Omental fat pad (tissue), 4 donors: ENCODE data around the gene GALNS. TPM values are rescaled to one million over a fixed set of nuclear protein-coding genes. Genes with fewer than 3 reads are reported as not detected.
"Not testable (repeated sequence)": the region's sequence is repeated elsewhere in the genome, so short reads cannot be mapped to it uniquely, and the experiment has no call there.

Source experiments
- ATAC-seq: fragments of 150-250 bp; one replicate; pipeline ENCODE4 v1.9.1; 2016; ENCODE audit warnings: mild to moderate bottlenecking, moderate library complexity; ENCODE audit not compliant: low FRiP score
- DNase-seq: peaks from one replicate; pipeline ENCODE4 v3.0.0-alpha.2; 2019; ENCODE audit warnings: low spot score
- CTCF ChIP-seq, 3 donors: fragments of 450-650 bp; IDR thresholded peaks; one replicate each; pipeline ENCODE4 v1.5.1; 2016 to 2017; ENCODE audit warnings: antibody characterized with exemption in 3 of 3, mild to moderate bottlenecking in 3 of 3, moderate library complexity in 2 of 3
- total RNA-seq, 4 donors: library from RNA; depleted of rRNA; stranded (reverse); fragments of >200 nt; gene quantifications; one replicate each; pipeline ENCODE4 v1.1.0, GENCODE V29; 2016

Gene GALNS
- total RNA-seq, 4 donors from 2014 or later: 15.0 to 32.0 (median 23.4) TPM

GRCh38 chr16:88824256-88825077, 32.3 kb downstream of the GALNS start:
- ATAC-seq: no peak
- TF ChIP-seq CTCF (IDR thresholded peaks at IDR 0.05): no peak
- DNase-seq: no peak

- not testable (repeated sequence) for ATAC-seq, DNase-seq
Measured at GRCh38 chr16:88823646-88824045, 33.1 kb downstream of the GALNS start.

GRCh38 chr16:88822281-88823040, 34.3 kb downstream of the GALNS start:
- ATAC-seq (no peak), DNase-seq (no peak)
- no peak for TF ChIP-seq CTCF (IDR thresholded peaks at IDR 0.05)

GRCh38 chr16:88821168-88821850, 35.4 kb downstream of the GALNS start:
- TF ChIP-seq CTCF (IDR thresholded peaks at IDR 0.05): no peak
- no peak for ATAC-seq

GRCh38 chr16:88820385-88821025, 36.2 kb downstream of the GALNS start:
- ATAC-seq: no peak
- TF ChIP-seq CTCF (IDR thresholded peaks at IDR 0.05): no peak
- no peak for DNase-seq

More at GRCh38 chr16:88821168-88821850, 35.4 kb downstream of the GALNS start:
- no peak for DNase-seq

- ATAC-seq: no peak
- no peak for TF ChIP-seq CTCF (IDR thresholded peaks at IDR 0.05)
- no peak for DNase-seq
Measured at GRCh38 chr16:88819126-88819525, 37.6 kb downstream of the GALNS start.

GRCh38 chr16:88818575-88818874, 38.2 kb downstream of the GALNS start:
- ATAC-seq (no peak), DNase-seq (no peak)
- no peak for TF ChIP-seq CTCF (IDR thresholded peaks at IDR 0.05)
